ENCODE measurements around the gene NOC3L.

Gene NOC3L

DNA sequence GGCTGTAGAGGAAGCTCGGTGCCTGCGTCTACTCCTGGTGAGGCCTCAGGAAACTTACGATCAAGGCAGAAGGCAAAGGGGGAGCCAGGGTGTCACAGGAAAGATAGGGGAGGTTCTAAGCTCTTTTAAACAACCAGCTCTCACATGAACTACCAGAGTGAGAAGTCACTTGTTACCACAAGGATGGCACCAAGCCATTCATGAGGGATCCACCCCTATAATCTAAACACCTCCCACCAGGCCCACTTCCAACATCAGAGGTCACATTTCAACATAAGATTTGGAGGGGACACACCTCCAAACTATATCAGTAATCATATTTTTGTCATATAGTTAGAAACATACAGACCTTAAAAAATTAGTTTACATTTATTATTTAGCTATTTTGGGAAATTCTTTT, 9.4 kb downstream of the NOC3L start:
- TF ChIP-seq, protein P1, sequence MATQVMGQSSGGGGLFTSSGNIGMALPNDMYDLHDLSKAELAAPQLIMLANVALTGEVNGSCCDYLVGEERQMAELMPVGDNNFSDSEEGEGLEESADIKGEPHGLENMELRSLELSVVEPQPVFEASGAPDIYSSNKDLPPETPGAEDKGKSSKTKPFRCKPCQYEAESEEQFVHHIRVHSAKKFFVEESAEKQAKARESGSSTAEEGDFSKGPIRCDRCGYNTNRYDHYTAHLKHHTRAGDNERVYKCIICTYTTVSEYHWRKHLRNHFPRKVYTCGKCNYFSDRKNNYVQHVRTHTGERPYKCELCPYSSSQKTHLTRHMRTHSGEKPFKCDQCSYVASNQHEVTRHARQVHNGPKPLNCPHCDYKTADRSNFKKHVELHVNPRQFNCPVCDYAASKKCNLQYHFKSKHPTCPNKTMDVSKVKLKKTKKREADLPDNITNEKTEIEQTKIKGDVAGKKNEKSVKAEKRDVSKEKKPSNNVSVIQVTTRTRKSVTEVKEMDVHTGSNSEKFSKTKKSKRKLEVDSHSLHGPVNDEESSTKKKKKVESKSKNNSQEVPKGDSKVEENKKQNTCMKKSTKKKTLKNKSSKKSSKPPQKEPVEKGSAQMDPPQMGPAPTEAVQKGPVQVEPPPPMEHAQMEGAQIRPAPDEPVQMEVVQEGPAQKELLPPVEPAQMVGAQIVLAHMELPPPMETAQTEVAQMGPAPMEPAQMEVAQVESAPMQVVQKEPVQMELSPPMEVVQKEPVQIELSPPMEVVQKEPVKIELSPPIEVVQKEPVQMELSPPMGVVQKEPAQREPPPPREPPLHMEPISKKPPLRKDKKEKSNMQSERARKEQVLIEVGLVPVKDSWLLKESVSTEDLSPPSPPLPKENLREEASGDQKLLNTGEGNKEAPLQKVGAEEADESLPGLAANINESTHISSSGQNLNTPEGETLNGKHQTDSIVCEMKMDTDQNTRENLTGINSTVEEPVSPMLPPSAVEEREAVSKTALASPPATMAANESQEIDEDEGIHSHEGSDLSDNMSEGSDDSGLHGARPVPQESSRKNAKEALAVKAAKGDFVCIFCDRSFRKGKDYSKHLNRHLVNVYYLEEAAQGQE (IDR thresholded peaks at IDR 0.05; ENCODE audit: low read depth) = no peak
- TF ChIP-seq EP300 (IDR thresholded peaks at IDR 0.05; ENCODE audit: borderline replicate concordance) (no peak), EGR1 (IDR thresholded peaks at IDR 0.05) (no peak), TEAD4 (IDR thresholded peaks at IDR 0.05) (no peak), YY1 (IDR thresholded peaks at IDR 0.05; ENCODE audit: low read depth) (no peak), CEBPB (IDR thresholded peaks at IDR 0.05) (no peak), TAF1 (IDR thresholded peaks at IDR 0.05; ENCODE audit: low read depth) (no peak), NFIC (IDR thresholded peaks at IDR 0.05) (no peak), RAD21 (IDR thresholded peaks at IDR 0.05; ENCODE audit: low read depth) (no peak), CREB1 (IDR thresholded peaks at IDR 0.05; ENCODE audit: low read depth) (no peak), FOXM1 (IDR thresholded peaks at IDR 0.05; ENCODE audit: borderline replicate concordance, low read depth) (no peak), ZBTB7A (IDR thresholded peaks at IDR 0.05; ENCODE audit: low read depth) (no peak), TCF12 (IDR thresholded peaks at IDR 0.05; ENCODE audit: low read depth) (no peak)
- TF ChIP-seq, protein P2, sequence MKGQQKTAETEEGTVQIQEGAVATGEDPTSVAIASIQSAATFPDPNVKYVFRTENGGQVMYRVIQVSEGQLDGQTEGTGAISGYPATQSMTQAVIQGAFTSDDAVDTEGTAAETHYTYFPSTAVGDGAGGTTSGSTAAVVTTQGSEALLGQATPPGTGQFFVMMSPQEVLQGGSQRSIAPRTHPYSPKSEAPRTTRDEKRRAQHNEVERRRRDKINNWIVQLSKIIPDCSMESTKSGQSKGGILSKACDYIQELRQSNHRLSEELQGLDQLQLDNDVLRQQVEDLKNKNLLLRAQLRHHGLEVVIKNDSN (IDR thresholded peaks at IDR 0.05) = no peak
- TF ChIP-seq, protein P3, sequence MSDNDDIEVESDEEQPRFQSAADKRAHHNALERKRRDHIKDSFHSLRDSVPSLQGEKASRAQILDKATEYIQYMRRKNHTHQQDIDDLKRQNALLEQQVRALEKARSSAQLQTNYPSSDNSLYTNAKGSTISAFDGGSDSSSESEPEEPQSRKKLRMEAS (IDR thresholded peaks at IDR 0.05) = no peak

DNA sequence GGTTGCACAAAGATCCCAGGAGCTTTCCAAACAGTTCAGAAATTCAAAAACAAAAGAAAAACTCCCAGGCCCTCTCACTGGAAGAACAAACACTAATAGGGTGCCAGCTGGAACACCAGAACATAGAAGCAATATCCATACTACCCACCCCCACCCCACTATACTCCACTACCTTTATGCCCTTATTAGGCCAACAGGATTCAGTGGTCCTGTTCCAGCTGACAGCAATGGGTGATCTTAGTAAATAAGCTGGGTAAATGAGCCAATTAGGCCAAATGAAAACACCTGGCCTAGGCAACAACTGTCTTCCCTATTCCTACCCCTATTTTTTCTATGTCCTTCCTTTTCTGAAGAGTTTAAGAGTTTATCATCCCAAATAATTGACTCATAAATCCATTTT, 11.7 kb downstream of the NOC3L start:
- TF ChIP-seq FOXM1 (IDR thresholded peaks at IDR 0.05; ENCODE audit: borderline replicate concordance, low read depth) (no peak), CEBPB (IDR thresholded peaks at IDR 0.05) (no peak), EGR1 (IDR thresholded peaks at IDR 0.05) (no peak), EP300 (IDR thresholded peaks at IDR 0.05; ENCODE audit: borderline replicate concordance) (no peak), TAF1 (IDR thresholded peaks at IDR 0.05; ENCODE audit: low read depth) (no peak), CREB1 (IDR thresholded peaks at IDR 0.05; ENCODE audit: low read depth) (no peak), NFIC (IDR thresholded peaks at IDR 0.05) (no peak), TCF12 (IDR thresholded peaks at IDR 0.05; ENCODE audit: low read depth) (no peak), YY1 (IDR thresholded peaks at IDR 0.05; ENCODE audit: low read depth) (no peak), TEAD4 (IDR thresholded peaks at IDR 0.05) (no peak), ZBTB7A (IDR thresholded peaks at IDR 0.05; ENCODE audit: low read depth) (no peak), RAD21 (IDR thresholded peaks at IDR 0.05; ENCODE audit: low read depth) (no peak)
- TF ChIP-seq, protein P1 (IDR thresholded peaks at IDR 0.05; ENCODE audit: low read depth) = no peak
- TF ChIP-seq, protein P3 (IDR thresholded peaks at IDR 0.05) = no peak
- TF ChIP-seq, protein P2 (IDR thresholded peaks at IDR 0.05) = no peak

DNA sequence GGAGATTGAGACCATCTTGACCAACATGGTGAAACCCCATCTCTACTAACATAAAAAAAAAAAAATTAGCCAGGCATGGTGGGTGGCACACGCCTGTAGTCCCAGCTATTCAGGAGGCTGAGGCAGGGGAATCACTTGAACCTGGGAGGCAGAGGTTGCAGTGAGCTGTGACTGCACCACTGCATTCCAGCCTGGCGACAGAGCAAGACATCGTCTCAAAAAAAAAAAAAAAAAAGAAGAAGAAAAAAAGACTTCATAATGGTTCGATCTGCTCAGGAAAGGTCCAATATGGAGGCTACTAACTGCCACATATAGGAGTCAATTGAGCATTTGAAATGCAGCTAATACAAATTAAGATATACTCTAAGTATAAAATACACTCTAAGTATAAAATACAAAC, 12.2 kb downstream of the NOC3L start:
- peak; percentile 64 for TF ChIP-seq TEAD4 (IDR thresholded peaks at IDR 0.05)

DNA sequence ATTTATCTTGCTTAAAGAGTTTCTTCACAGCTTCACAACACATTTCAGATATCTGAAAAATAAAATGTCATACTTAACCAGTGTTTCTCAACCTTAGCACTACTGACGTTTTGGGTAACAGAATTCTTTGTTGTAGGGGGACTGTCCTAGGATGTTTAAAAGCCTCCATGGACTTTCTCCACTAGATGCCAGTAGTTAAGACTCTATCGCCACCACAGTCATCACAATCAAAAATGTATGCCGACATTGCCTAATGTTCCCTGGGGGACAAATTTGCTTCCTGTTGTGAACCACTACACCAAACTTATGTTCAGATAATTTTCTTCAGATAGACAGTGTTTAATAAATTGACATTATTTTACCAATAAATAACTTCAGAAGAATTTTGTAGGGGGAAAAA, 13.4 kb downstream of the NOC3L start:
- TF ChIP-seq, protein P1 (IDR thresholded peaks at IDR 0.05; ENCODE audit: low read depth) = no peak
- no peak for TF ChIP-seq TCF12 (IDR thresholded peaks at IDR 0.05; ENCODE audit: low read depth)
- TF ChIP-seq, protein P3 (IDR thresholded peaks at IDR 0.05) = no peak
- TF ChIP-seq RAD21 (IDR thresholded peaks at IDR 0.05; ENCODE audit: low read depth) = no peak
- TF ChIP-seq EGR1 (IDR thresholded peaks at IDR 0.05) = no peak

Measured in Ishikawa (cell line).